HepG2 (cell line): Measurements from ENCODE around the gene KIAA1549.
"Not testable (repeated sequence)": the region's sequence is repeated elsewhere in the genome, so short reads cannot be mapped to it uniquely, and the experiment has no call there.

Experiments used
- GABPA ChIP-seq, 2 experiments: IDR thresholded peaks; 2 replicates each; pipeline ENCODE4 v1.6.1; 2011 to 2016; ENCODE audit warnings: low read depth in 2 of 2, low read length in 1 of 2, missing biosample characterization in 1 of 2, missing genetic modification characterization in 1 of 2
- HDAC6 ChIP-seq: fragments of 200-600 bp; sonication (generic); IDR thresholded peaks from 2 replicates; pipeline ENCODE4 v1.7.0; 2017; ENCODE audit warnings: mild to moderate bottlenecking, antibody characterized with exemption, low read length, low read depth
- HNRNPUL1 ChIP-seq: fragments of 200-400 bp; formaldehyde crosslinking; IDR thresholded peaks from 2 replicates; pipeline ENCODE4 v1.6.1; 2017; ENCODE audit warnings: low read depth, mild to moderate bottlenecking, low read length, moderate library complexity
- SMAD9 ChIP-seq: sonication (generic); formaldehyde crosslinking; IDR thresholded peaks from 2 replicates; pipeline ENCODE4 v1.5.1; 2020; ENCODE audit warnings: mild to moderate bottlenecking, missing genetic modification reagents
- SMARCE1 ChIP-seq: fragments of 450-650 bp; IDR thresholded peaks from 2 replicates; pipeline ENCODE4 v1.6.1; 2017; ENCODE audit warnings: borderline replicate concordance
- ZHX1 ChIP-seq: sonication (generic); formaldehyde crosslinking; IDR thresholded peaks from 2 replicates; pipeline ENCODE4 v1.8.1; 2022; ENCODE audit warnings: low read depth, mild to moderate bottlenecking, missing genetic modification reagents
- ZIK1 ChIP-seq: sonication (generic); formaldehyde crosslinking; IDR thresholded peaks from 2 replicates; pipeline ENCODE4 v1.5.0; 2020; ENCODE audit warnings: mild to moderate bottlenecking, low read depth, missing genetic modification reagents, borderline replicate concordance
- TF ChIP-seq, protein P1 (sequence below): sonication (generic); formaldehyde crosslinking; IDR thresholded peaks from 2 replicates; pipeline ENCODE4 v1.5.0; 2020; ENCODE audit warnings: mild to moderate bottlenecking, missing genetic modification reagents, moderate library complexity
- TF ChIP-seq, protein P2 (sequence below): IDR thresholded peaks from 2 replicates; pipeline ENCODE4 v1.6.1; 2012; ENCODE audit warnings: inconsistent platforms

GRCh38 chr7:139025861-139026260 lies 44.7 kb upstream of the KIAA1549 start:
- not testable (repeated sequence) for TF ChIP-seq HNRNPUL1; ZIK1 (CRISPR knock-in tag); SMARCE1; GABPA (IDR thresholded peaks at IDR 0.05; ENCODE audit: low read depth, low read length); GABPA (CRISPR knock-in tag; IDR thresholded peaks at IDR 0.05; ENCODE audit: low read depth); SMAD9; ZHX1 (CRISPR knock-in tag); HDAC6
- TF ChIP-seq, protein P1, sequence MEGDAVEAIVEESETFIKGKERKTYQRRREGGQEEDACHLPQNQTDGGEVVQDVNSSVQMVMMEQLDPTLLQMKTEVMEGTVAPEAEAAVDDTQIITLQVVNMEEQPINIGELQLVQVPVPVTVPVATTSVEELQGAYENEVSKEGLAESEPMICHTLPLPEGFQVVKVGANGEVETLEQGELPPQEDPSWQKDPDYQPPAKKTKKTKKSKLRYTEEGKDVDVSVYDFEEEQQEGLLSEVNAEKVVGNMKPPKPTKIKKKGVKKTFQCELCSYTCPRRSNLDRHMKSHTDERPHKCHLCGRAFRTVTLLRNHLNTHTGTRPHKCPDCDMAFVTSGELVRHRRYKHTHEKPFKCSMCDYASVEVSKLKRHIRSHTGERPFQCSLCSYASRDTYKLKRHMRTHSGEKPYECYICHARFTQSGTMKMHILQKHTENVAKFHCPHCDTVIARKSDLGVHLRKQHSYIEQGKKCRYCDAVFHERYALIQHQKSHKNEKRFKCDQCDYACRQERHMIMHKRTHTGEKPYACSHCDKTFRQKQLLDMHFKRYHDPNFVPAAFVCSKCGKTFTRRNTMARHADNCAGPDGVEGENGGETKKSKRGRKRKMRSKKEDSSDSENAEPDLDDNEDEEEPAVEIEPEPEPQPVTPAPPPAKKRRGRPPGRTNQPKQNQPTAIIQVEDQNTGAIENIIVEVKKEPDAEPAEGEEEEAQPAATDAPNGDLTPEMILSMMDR (CRISPR knock-in tag): not testable (repeated sequence)
- TF ChIP-seq, protein P2, sequence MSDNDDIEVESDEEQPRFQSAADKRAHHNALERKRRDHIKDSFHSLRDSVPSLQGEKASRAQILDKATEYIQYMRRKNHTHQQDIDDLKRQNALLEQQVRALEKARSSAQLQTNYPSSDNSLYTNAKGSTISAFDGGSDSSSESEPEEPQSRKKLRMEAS: not testable (repeated sequence)
